Brain pericyte (primary cell): Measurements from ENCODE around the gene GPR42.
"Not testable (repeated sequence)": the region's sequence is repeated elsewhere in the genome, so short reads cannot be mapped to it uniquely, and the experiment has no call there.

Source experiments
- DNase-seq: peaks from one replicate; pipeline ENCODE4 v3.0.0-alpha.2; 2012; ENCODE audit warnings: low read depth, low spot score

GPR42 gene

GRCh38 chr19:35363711-35364425, 7.0 kb upstream of the GPR42 start:
- no peak for DNase-seq

DNA sequence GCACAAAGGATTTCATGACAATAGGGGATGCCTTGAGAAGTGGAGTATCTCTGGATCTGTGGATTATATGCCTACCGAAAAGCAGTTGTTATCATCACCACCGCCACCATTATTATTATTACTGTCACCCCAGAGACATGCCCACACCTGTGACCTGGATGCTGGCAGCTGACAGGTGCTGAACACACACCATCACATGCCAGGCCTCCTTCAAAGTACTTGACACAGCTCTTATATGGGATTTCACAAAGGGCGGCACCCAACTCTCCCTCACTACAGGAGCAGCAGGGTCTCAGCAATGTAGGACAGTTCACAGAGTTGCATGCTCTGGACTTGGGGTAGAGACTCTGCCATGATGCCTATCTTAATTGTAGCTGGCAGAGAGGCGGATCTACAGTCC, 5.6 kb upstream of the GPR42 start:
- DNase-seq: no peak

DNA sequence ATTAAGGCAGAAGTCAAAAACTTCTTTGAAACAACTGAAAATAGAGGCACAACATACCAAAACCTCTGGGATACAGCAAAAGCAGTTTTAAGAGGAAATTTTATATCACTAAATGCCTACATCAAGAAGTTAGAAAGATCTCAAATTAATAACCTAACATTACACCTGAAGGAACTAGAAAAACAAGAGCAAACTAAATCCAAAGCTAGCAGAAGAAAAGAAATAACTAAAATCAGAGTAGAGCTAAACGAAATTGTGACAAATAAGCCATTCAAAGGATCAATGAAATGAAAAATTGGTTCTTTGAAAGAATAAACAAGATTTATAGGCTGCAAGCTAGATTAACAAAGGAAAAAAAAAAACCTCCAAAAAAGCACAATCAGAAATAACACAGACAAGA, 2.5 kb upstream of the GPR42 start:
- DNase-seq: no peak

- DNase-seq: no peak
Measured at GRCh38 chr19:35369522-35369921, 1.3 kb upstream of the GPR42 start.

GRCh38 chr19:35373492-35373891, 2.6 kb downstream of the GPR42 start:
- no peak for DNase-seq

DNA sequence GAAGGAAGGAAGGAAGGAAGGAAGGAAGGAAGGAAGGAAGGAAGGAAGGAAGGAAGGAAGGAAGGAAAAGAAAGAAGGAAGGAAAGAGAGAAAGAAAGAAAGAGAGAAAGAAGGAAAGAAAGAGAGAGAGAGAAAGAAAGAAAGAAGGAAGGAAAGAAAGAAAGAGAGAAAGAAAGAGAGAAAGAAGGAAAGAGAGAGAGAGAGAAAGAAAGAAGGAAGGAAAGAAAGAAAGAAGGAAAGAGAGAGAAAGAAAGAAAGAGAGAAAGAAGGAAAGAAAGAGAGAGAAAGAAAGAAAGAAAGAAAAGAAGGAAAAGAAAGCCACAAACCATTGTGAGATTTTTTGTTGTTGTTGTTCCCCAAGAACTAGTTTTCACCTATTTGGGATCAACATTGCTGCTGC, 3.2 kb downstream of the GPR42 start:
- DNase-seq: not testable (repeated sequence)

- DNase-seq: no peak
Measured at GRCh38 chr19:35375505-35376307, 4.8 kb downstream of the GPR42 start.

- DNase-seq: no peak
Measured at GRCh38 chr19:35377656-35378055, 6.8 kb downstream of the GPR42 start.

DNA sequence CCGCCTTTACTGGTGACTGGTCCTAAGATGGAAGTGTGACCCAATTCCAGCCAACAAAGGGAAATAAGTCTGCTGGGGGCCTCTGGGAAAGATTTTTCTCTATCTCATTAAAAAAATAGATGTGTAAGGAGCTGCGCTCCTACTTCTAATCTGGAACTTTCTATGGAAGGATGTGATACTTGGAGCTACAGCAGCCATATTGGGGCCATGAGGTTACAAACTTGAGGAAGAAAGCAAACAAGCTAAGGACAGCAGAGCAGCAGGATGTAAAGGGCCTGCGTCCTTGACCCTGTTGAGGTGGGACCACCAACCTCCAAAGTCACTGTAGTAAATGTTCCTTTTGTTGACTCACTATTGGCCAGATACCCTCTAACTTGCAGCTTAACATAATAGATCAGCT, 7.5 kb downstream of the GPR42 start:
- no peak for DNase-seq

- not testable (repeated sequence) for DNase-seq
Measured at GRCh38 chr19:35379545-35379944, 8.7 kb downstream of the GPR42 start.

DNA sequence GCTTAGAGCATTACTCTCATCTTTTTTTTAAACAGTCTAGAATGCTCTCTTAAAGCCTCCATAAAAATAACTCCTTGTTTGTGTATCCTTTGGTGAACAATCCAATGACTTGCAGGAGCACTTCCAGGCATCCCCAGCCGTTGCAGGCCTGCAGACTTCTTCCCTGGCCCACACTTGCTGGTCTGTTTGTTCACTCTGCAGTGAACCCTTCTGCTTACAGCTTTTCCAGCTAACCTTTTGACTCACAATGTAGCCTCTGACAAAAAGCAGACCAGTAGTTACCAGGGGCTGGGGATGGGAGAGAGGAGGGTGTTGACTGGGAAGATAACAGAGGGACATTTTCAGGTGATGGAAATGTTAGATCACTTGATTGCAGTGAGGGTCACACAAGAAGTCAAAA, 9.1 kb downstream of the GPR42 start:
- no peak for DNase-seq

- no peak for DNase-seq
Measured at GRCh38 chr19:35380450-35381124, 9.7 kb downstream of the GPR42 start.

- no peak for DNase-seq
Measured at GRCh38 chr19:35381318-35381717, 10.4 kb downstream of the GPR42 start.

GRCh38 chr19:35381926-35382325, 11.1 kb downstream of the GPR42 start:
- DNase-seq: no peak

GRCh38 chr19:35383536-35383935, 12.7 kb downstream of the GPR42 start:
- DNase-seq: no peak

GRCh38 chr19:35388277-35389054, 17.6 kb downstream of the GPR42 start:
- DNase-seq: no peak

DNA sequence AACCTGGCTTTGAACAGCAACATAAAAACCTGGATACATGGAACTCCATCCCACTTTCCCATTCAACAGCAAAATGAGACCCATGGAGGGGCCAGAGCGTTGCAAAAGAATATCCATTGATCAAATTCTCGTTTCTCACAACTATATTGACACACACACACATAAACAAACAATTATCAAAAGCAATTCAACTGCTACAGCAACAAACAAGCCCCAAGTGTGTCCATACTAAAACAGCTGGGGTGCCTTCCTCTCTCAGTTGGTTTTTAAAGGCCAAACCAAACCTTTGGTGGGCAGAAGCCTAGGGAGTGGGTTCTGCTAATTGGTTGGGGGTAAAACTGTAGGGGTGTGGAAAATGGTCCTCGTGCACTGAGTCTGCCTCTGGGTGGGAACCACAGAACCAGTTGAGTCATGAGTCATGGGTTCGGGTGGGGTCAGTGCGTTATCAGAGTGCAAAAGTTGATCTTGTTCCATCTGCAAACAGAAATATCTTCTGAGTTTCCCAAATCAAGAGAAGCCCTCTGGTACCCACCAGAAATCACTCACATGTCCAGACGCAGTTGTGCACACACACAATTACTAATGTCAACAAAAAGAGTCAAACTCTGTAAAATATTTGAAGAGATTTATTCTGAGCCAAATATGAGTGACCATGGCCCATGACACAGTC, 18.5 kb downstream of the GPR42 start:
- DNase-seq: no peak

- no peak for DNase-seq
Measured at GRCh38 chr19:35392742-35393715, 22.2 kb downstream of the GPR42 start.

GRCh38 chr19:35395382-35396199, 24.7 kb downstream of the GPR42 start:
- no peak for DNase-seq
